HepG2 (cell line): ENCODE measurements around the gene OGFR. TPM values are rescaled to one million over a fixed set of nuclear protein-coding genes. Genes with fewer than 3 reads are reported as not detected.

ENCODE experiments used
- CENPT ChIP-seq: sonication (generic); formaldehyde crosslinking; IDR thresholded peaks from 2 replicates; pipeline ENCODE4 v1.8.0; 2022; ENCODE audit warnings: low read depth, mild to moderate bottlenecking, moderate library complexity, missing genetic modification reagents
- DBP ChIP-seq: sonication (generic); formaldehyde crosslinking; IDR thresholded peaks from 2 replicates; pipeline ENCODE4 v1.4.0; 2020; ENCODE audit warnings: missing genetic modification reagents; ENCODE audit errors: not compliant biosample characterization
- DMTF1 ChIP-seq: sonication (generic); formaldehyde crosslinking; IDR thresholded peaks from 2 replicates; pipeline ENCODE4 v1.4.0; 2020; ENCODE audit warnings: mild to moderate bottlenecking, missing genetic modification reagents
- HNRNPLL ChIP-seq: fragments of 200-400 bp; formaldehyde crosslinking; IDR thresholded peaks from 2 replicates; pipeline ENCODE4 v1.6.1; 2017; ENCODE audit warnings: mild to moderate bottlenecking, low read depth, low read length; ENCODE audit not compliant: poor library complexity, severe bottlenecking
- PTBP1 ChIP-seq: fragments of 200-400 bp; formaldehyde crosslinking; IDR thresholded peaks from 2 replicates; pipeline ENCODE4 v1.6.1; 2018; ENCODE audit warnings: low read length, low read depth; ENCODE audit not compliant: poor library complexity, severe bottlenecking
- RBM39 ChIP-seq: fragments of 200-400 bp; formaldehyde crosslinking; IDR thresholded peaks from one replicate; pipeline ENCODE4 v1.6.1; 2018; ENCODE audit warnings: antibody characterized with exemption, mild to moderate bottlenecking, low read depth, low read length; ENCODE audit not compliant: poor library complexity, severe bottlenecking
- SP2 ChIP-seq: sonication (generic); formaldehyde crosslinking; IDR thresholded peaks from 2 replicates; pipeline ENCODE4 v1.5.1; 2020; ENCODE audit warnings: mild to moderate bottlenecking, missing genetic modification reagents
- SRSF4 ChIP-seq: fragments of 200-400 bp; formaldehyde crosslinking; IDR thresholded peaks from one replicate; pipeline ENCODE4 v1.6.1; 2018; ENCODE audit warnings: mild to moderate bottlenecking, low read depth, low read length, moderate library complexity; ENCODE audit not compliant: poor library complexity, severe bottlenecking
- TSC22D2 ChIP-seq: sonication (generic); formaldehyde crosslinking; IDR thresholded peaks from 2 replicates; pipeline ENCODE4 v1.5.1; 2020; ENCODE audit warnings: missing genetic modification reagents, mild to moderate bottlenecking, borderline replicate concordance
- ZC3H13 ChIP-seq: sonication (generic); formaldehyde crosslinking; IDR thresholded peaks from 2 replicates; pipeline ENCODE4 v1.8.1; 2023; ENCODE audit warnings: mild to moderate bottlenecking, missing genetic modification reagents, moderate library complexity
- ZFP1 ChIP-seq: IDR thresholded peaks from 2 replicates; pipeline ENCODE4 v1.6.1; 2016
- ZNF160 ChIP-seq: sonication (generic); formaldehyde crosslinking; IDR thresholded peaks from 2 replicates; pipeline ENCODE4 v1.8.0; 2022; ENCODE audit warnings: mild to moderate bottlenecking, inconsistent platforms, missing genetic modification reagents
- ZNF264 ChIP-seq: sonication (generic); formaldehyde crosslinking; IDR thresholded peaks from 2 replicates; pipeline ENCODE4 v1.4.0; 2020; ENCODE audit warnings: missing genetic modification reagents
- ZNF3 ChIP-seq: IDR thresholded peaks from 2 replicates; pipeline ENCODE4 v1.7.0; 2017; ENCODE audit warnings: inconsistent platforms
- ZNF354B ChIP-seq: sonication (generic); formaldehyde crosslinking; IDR thresholded peaks from 2 replicates; pipeline ENCODE4 v1.8.0; 2022; ENCODE audit warnings: mild to moderate bottlenecking, missing genetic modification reagents
- ZNF570 ChIP-seq: sonication (generic); formaldehyde crosslinking; IDR thresholded peaks from 2 replicates; pipeline ENCODE4 v1.4.0; 2020; ENCODE audit warnings: mild to moderate bottlenecking, missing genetic modification reagents, borderline replicate concordance
- ZNF609 ChIP-seq: sonication (generic); formaldehyde crosslinking; IDR thresholded peaks from 2 replicates; pipeline ENCODE4 v1.4.0; 2020; ENCODE audit warnings: mild to moderate bottlenecking, missing genetic modification reagents, borderline replicate concordance
- ZNF616 ChIP-seq: sonication (generic); formaldehyde crosslinking; IDR thresholded peaks from 2 replicates; pipeline ENCODE4 v1.5.0; 2020; ENCODE audit warnings: low read depth, mild to moderate bottlenecking, missing genetic modification reagents
- ZNF891 ChIP-seq: sonication (generic); formaldehyde crosslinking; IDR thresholded peaks from 2 replicates; pipeline ENCODE4 v1.5.0; 2020; ENCODE audit warnings: mild to moderate bottlenecking, missing genetic modification reagents
- ZSCAN5A ChIP-seq: sonication (generic); formaldehyde crosslinking; IDR thresholded peaks from 2 replicates; pipeline ENCODE4 v1.8.0; 2022; ENCODE audit warnings: mild to moderate bottlenecking, missing genetic modification reagents, borderline replicate concordance
- polyA plus RNA-seq, 8 experiments: library from polyadenylated mRNA; depleted of rRNA in 3 of 8; stranded (reverse) in 7 of 8; unstranded in 1 of 8; fragments of >200 nt; fragmentation: Illumina TruSeq in 4 of 8; extraction: Trizol in 4 of 8; gene quantifications; 2 replicates each; pipeline versions ENCODE4 v1.2.1 to v1.2.3, GENCODE V29; 2011 to 2016; ENCODE audit warnings: low read depth in 4 of 8, missing spikeins in 1 of 8, mixed read lengths in 1 of 8; ENCODE audit not compliant: insufficient read depth in 1 of 8
- total RNA-seq, 5 experiments: library from RNA; depleted of rRNA; stranded (reverse); fragments of >200 nt; fragmentation: Illumina TruSeq; extraction: Trizol; gene quantifications; 2 replicates each; pipeline ENCODE4 v1.2.3, GENCODE V29; 2016; ENCODE audit warnings: low read depth in 1 of 5

Gene OGFR
- total and polyA plus RNA-seq, 2 of the 13 experiments (the other 11 are each of a cell fraction or from before 2014, with no cell fraction given) = 47.7 to 81.8 TPM

GRCh38 chr20:62776692-62777527 lies 27.7 kb upstream of the OGFR start (continued):
- TF ChIP-seq ZNF570 (CRISPR knock-in tag) (no peak), ZNF354B (CRISPR knock-in tag) (no peak), TSC22D2 (no peak), DMTF1 (no peak), ZNF3 (CRISPR knock-in tag) (no peak), HNRNPLL (no peak), ZSCAN5A (CRISPR knock-in tag) (no peak), ZNF264 (CRISPR knock-in tag) (no peak), ZC3H13 (CRISPR knock-in tag) (no peak), ZNF616 (CRISPR knock-in tag) (no peak), ZNF891 (CRISPR knock-in tag) (no peak), SP2 (CRISPR knock-in tag) (peak; percentile 71), ZNF160 (CRISPR knock-in tag) (no peak), CENPT (0 out of 2 replicates have a peak, but pooled peaks have one; percentile 18), ZNF609 (CRISPR knock-in tag) (no peak), ZFP1 (CRISPR knock-in tag) (no peak), SRSF4 (no peak), PTBP1 (no peak), DBP (CRISPR knock-in tag) (no peak), RBM39 (no peak)
